SK-N-MC (cell line): ENCODE results near the gene SPANXN4.

Experiments used
- EZH2 ChIP-seq: fragments of 200-600 bp; sonication (generic); IDR thresholded peaks from one replicate; pipeline ENCODE4 v1.6.1; 2017; ENCODE audit warnings: antibody characterized with exemption
- FOXP2 ChIP-seq: optimal IDR thresholded peaks from 2 replicates; pipeline ENCODE3; 2011; ENCODE audit warnings: mild to moderate bottlenecking, moderate library complexity; ENCODE audit not compliant: insufficient read depth; ENCODE audit errors: extremely low read length, control extremely low read depth
- POLR2AphosphoS5 ChIP-seq: IDR thresholded peaks from 2 replicates; pipeline ENCODE4 v1.6.1; 2012; ENCODE audit warnings: mild to moderate bottlenecking, low read depth, low read length, borderline replicate concordance

DNA sequence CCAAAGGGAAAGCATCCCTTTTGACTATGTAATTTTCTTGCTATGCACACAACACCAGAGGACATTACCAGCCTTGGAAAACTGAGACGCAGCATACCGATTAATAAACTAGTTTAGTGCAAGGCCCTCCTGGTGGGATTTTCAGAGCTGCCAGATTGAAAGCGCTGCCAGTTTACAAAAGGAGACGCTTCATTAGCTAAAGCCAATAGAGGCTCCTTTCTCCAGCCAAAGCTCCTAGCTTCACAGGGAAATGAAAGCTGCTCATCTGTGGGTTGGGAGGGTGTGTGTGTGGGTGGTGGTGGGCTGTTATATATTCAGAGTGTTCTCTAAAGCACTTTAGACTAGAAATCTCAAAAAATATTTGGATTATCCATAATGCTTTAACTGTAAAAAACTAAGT, 32.4 kb downstream of the SPANXN4 start:
- TF ChIP-seq EZH2 (no peak), POLR2AphosphoS5 (no peak), FOXP2 (no peak)
